C4-2B (cell line): Measurements from ENCODE around the gene CNTN4.

ENCODE experiments used
- ZFX ChIP-seq: fragments of 450-650 bp; IDR thresholded peaks from 2 replicates; pipeline ENCODE4 v1.6.1; 2017
- TF ChIP-seq, protein P1 (sequence below): fragments of 450-650 bp; conservative IDR thresholded peaks from 2 replicates; pipeline ENCODE4 v1.5.1; 2017; ENCODE audit warnings: mild to moderate bottlenecking

DNA sequence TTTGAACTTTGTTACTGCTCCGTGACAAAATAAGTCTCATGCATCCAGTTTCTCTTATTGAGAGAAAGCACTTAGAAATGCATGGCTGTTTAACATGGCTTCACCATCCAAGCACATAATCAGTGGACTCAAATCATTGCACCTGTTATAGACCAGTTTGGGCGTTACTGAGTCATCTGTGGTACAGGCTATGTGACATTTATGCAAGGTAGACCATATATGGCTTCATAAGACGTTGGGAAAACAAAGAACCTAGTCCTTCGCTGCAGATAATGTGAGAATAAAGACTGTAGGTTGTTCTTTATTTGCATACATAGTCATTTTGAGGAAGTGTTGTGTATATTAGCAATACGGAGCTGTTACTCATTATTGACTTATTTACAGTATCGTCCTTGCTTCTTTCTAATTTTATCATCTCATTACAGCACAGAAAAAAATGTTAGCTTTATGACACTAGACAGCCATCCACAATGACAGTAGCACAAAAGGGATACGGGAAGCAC, 636.8 kb downstream of the CNTN4 start:
- TF ChIP-seq, protein P1, sequence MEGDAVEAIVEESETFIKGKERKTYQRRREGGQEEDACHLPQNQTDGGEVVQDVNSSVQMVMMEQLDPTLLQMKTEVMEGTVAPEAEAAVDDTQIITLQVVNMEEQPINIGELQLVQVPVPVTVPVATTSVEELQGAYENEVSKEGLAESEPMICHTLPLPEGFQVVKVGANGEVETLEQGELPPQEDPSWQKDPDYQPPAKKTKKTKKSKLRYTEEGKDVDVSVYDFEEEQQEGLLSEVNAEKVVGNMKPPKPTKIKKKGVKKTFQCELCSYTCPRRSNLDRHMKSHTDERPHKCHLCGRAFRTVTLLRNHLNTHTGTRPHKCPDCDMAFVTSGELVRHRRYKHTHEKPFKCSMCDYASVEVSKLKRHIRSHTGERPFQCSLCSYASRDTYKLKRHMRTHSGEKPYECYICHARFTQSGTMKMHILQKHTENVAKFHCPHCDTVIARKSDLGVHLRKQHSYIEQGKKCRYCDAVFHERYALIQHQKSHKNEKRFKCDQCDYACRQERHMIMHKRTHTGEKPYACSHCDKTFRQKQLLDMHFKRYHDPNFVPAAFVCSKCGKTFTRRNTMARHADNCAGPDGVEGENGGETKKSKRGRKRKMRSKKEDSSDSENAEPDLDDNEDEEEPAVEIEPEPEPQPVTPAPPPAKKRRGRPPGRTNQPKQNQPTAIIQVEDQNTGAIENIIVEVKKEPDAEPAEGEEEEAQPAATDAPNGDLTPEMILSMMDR: no peak
- no peak for TF ChIP-seq ZFX
